ENCODE measurements around the gene NUDT22. TPM values are rescaled to one million over a fixed set of nuclear protein-coding genes. Genes with fewer than 3 reads are reported as not detected.
A peak's percentile ranks its signal among the peaks of the same experiment; 100 is the strongest.

NUDT22 gene
- total RNA-seq, 1 donor: 56.5 TPM

DNA sequence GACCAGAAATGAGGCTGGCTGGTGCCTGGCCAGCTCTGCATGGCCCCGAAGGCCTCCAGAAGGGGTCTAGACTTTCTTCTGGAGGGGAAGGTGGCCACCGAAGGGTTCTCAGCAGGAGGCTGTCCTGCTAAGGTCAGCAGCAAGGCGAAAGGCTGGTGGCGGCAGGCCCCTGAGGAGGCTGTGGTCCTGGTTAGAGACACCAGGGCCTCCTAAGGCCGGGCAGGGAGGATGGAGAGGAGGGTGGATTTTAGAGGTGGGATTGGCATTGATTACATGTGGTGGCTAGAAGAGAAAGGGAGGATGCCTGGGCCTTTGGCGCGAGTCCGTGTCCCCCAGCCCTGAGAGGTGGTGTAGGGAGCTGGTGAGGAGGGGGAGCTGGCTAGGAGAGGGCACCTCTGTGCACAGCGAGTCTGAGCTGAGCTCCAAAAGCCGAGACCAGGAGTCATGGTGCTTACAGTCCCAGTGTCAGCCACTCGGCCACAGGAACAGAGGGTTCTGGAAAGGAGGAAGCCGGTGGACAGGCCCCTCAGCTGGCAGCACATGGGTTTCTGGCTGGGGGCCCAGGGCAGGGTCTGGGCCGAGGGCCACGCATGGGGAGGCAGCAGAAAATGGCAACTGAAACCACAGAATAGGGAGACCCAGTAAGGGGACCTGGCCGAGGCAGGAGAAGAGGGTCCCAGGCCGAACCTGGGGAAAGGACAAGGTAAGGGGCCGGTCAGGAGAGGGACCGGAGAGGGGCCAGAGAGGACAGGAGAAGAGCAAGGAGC is 17.1 kb upstream of the NUDT22 start:
- no peaks in the 10 kb centered on the region for H3K9me3 ChIP-seq (ENCODE audit: low read depth, low read length)
- no peak overlapping the region for H3K27ac ChIP-seq (ENCODE audit: low read depth, low read length)
- H3K4me2 ChIP-seq (ENCODE audit: insufficient read depth, low read length): no peak overlapping the region
- H3K4me3 ChIP-seq (ENCODE audit: insufficient read depth, low read length): no peak overlapping the region
- H3K79me2 ChIP-seq (ENCODE audit: insufficient read depth, low read length): no peaks in the 10 kb centered on the region
- H3K36me3 ChIP-seq (ENCODE audit: insufficient read depth, low read length): peaks cover 13% of the 10 kb centered on the region
- DNase-seq (ENCODE audit: insufficient read length, low spot score, missing footprints): peak; percentile 80
- TF ChIP-seq, protein P1, sequence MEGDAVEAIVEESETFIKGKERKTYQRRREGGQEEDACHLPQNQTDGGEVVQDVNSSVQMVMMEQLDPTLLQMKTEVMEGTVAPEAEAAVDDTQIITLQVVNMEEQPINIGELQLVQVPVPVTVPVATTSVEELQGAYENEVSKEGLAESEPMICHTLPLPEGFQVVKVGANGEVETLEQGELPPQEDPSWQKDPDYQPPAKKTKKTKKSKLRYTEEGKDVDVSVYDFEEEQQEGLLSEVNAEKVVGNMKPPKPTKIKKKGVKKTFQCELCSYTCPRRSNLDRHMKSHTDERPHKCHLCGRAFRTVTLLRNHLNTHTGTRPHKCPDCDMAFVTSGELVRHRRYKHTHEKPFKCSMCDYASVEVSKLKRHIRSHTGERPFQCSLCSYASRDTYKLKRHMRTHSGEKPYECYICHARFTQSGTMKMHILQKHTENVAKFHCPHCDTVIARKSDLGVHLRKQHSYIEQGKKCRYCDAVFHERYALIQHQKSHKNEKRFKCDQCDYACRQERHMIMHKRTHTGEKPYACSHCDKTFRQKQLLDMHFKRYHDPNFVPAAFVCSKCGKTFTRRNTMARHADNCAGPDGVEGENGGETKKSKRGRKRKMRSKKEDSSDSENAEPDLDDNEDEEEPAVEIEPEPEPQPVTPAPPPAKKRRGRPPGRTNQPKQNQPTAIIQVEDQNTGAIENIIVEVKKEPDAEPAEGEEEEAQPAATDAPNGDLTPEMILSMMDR (IDR thresholded peaks at IDR 0.05; ENCODE audit: extremely low read depth, low read depth, low read length): no peak
- no peak overlapping the region for H2AFZ ChIP-seq (ENCODE audit: low read length)
- H3K27me3 ChIP-seq (ENCODE audit: insufficient read depth, low read length): no peaks in the 10 kb centered on the region
- H3K4me1 ChIP-seq (ENCODE audit: insufficient read depth, low read length): peaks cover 10% of the 10 kb centered on the region
- no peaks in the 10 kb centered on the region for H4K20me1 ChIP-seq (ENCODE audit: insufficient read depth, low read length)

DNA sequence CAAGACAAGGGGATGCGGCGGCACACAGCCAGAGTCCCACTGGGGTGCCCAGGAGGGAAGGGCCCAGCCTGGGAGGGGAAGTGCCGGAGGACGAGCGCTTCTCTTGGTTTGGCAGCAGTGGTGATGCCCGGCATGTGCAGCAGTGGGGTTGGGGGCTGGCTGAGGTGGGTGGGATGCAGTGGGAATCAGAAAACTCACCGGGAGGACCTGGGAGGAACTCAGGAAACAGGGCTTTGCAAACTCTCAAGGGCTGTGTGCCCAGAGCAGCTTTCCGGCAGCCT is 16.6 kb upstream of the NUDT22 start:
- H3K4me1 ChIP-seq (ENCODE audit: insufficient read depth, low read length): peaks cover 6% of the 10 kb centered on the region
- H3K79me2 ChIP-seq (ENCODE audit: insufficient read depth, low read length): no peaks in the 10 kb centered on the region
- H3K27ac ChIP-seq (ENCODE audit: low read depth, low read length): no peak overlapping the region
- TF ChIP-seq, protein P1 (IDR thresholded peaks at IDR 0.05; ENCODE audit: extremely low read depth, low read depth, low read length): no peak
- H2AFZ ChIP-seq (ENCODE audit: low read length): no peak overlapping the region
- peaks cover 9% of the 10 kb centered on the region for H3K36me3 ChIP-seq (ENCODE audit: insufficient read depth, low read length)
- H3K9me3 ChIP-seq (ENCODE audit: low read depth, low read length): no peaks in the 10 kb centered on the region
- H3K4me2 ChIP-seq (ENCODE audit: insufficient read depth, low read length): no peak overlapping the region
- DNase-seq (ENCODE audit: insufficient read length, low spot score, missing footprints): no peak
- no peaks in the 10 kb centered on the region for H3K27me3 ChIP-seq (ENCODE audit: insufficient read depth, low read length)
- no peaks in the 10 kb centered on the region for H4K20me1 ChIP-seq (ENCODE audit: insufficient read depth, low read length)
- H3K4me3 ChIP-seq (ENCODE audit: insufficient read depth, low read length): no peak overlapping the region

DNA sequence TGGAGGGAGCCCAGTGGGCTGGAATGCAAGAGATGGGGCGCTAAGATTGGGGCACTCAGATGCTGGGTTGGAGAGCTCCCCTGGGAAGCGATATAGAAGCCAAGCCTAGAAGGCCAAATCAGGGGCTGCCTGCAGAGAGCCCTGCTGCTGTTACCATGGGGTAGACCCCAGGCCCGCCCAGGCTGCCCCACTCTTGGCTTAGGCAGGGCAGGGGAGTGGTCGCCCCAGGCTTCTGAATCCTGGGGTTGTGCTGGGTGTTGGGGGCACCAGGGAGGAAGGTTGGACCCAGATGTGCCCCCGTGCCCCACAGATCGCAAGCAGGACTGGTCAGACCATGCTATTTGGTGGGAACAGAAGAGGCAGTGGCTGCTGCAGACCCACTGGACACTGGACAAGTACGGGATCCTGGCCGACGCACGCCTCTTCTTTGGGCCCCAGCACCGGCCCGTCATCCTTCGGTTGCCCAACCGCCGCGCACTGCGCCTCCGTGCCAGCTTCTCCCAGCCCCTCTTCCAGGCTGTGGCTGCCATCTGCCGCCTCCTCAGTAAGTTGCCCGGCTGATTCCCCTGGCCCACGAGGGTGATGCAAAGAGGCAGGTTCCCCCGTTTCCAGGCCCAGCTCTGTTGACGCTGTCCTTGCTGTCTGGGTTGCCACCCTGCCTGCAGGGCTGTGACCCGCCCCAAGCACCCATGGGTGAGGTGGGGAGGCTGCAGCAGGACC is 15.6 kb upstream of the NUDT22 start:
- TF ChIP-seq, protein P1 (IDR thresholded peaks at IDR 0.05; ENCODE audit: extremely low read depth, low read depth, low read length): no peak
- Histone ChIP-seq H2AFZ (ENCODE audit: low read length) (no peak overlapping the region), H3K9me3 (ENCODE audit: low read depth, low read length) (no peaks in the 10 kb centered on the region), H3K27ac (ENCODE audit: low read depth, low read length) (no peak overlapping the region), H4K20me1 (ENCODE audit: insufficient read depth, low read length) (no peaks in the 10 kb centered on the region), H3K4me2 (ENCODE audit: insufficient read depth, low read length) (no peak overlapping the region), H3K79me2 (ENCODE audit: insufficient read depth, low read length) (no peaks in the 10 kb centered on the region), H3K4me1 (ENCODE audit: insufficient read depth, low read length) (peaks cover 6% of the 10 kb centered on the region), H3K36me3 (ENCODE audit: insufficient read depth, low read length) (peaks cover 6% of the 10 kb centered on the region), H3K27me3 (ENCODE audit: insufficient read depth, low read length) (no peaks in the 10 kb centered on the region), H3K4me3 (ENCODE audit: insufficient read depth, low read length) (no peak overlapping the region)
- peak; percentile 48 for DNase-seq (ENCODE audit: insufficient read length, low spot score, missing footprints)

DNA sequence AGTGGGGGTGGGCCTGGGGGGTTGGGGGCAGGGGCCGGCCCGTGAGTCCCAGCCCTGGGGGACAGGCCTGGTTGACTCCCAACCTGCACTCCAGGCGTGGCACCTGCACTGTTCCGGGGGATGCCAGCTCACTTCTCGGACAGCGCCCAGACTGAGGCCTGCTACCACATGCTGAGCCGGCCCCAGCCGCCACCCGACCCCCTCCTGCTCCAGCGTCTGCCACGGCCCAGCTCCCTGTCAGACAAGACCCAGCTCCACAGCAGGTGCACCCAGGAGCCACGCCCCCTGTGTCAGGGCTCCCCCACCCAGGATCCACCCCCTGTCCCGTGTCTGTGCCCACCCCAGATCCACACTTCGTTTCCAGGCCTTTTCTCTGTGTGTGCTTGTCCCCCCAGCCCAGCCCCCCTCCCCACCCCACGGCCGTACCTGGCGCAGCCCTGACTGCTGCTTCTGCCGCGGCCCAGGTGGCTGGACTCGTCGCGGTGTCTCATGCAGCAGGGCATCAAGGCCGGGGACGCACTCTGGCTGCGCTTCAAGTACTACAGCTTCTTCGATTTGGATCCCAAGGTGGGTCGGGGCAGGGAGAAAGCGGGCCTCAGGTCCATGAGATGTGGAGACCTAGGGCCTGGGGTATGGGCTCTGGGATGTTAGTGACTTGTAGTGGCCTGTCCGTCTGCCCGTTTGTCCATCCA is 14.7 kb upstream of the NUDT22 start:
- H3K79me2 ChIP-seq (ENCODE audit: insufficient read depth, low read length): no peaks in the 10 kb centered on the region
- no peaks in the 10 kb centered on the region for H4K20me1 ChIP-seq (ENCODE audit: insufficient read depth, low read length)
- DNase-seq (ENCODE audit: insufficient read length, low spot score, missing footprints): peak; percentile 48
- no peaks in the 10 kb centered on the region for H3K36me3 ChIP-seq (ENCODE audit: insufficient read depth, low read length)
- H3K27ac ChIP-seq (ENCODE audit: low read depth, low read length): no peak overlapping the region
- TF ChIP-seq, protein P1 (IDR thresholded peaks at IDR 0.05; ENCODE audit: extremely low read depth, low read depth, low read length): no peak
- H3K4me1 ChIP-seq (ENCODE audit: insufficient read depth, low read length): peaks cover 6% of the 10 kb centered on the region
- no peaks in the 10 kb centered on the region for H3K27me3 ChIP-seq (ENCODE audit: insufficient read depth, low read length)
- no peaks in the 10 kb centered on the region for H3K9me3 ChIP-seq (ENCODE audit: low read depth, low read length)
- no peak overlapping the region for H2AFZ ChIP-seq (ENCODE audit: low read length)
- H3K4me2 ChIP-seq (ENCODE audit: insufficient read depth, low read length): no peak overlapping the region
- no peak overlapping the region for H3K4me3 ChIP-seq (ENCODE audit: insufficient read depth, low read length)
